Right lobe of liver (tissue), 6 donors: ENCODE measurements around the gene SINHCAF. TPM values are rescaled to one million over a fixed set of nuclear protein-coding genes. Genes with fewer than 3 reads are reported as not detected.

ENCODE experiments used
- ATAC-seq, 4 donors: fragments of 200-7000 bp; cut with Tn5 transposase; one replicate each; pipeline ENCODE4 v1.9.1; 2020; ENCODE audit warnings: mild to moderate bottlenecking in 4 of 4, moderate library complexity in 4 of 4
- DNase-seq, 3 donors: peaks; one replicate each; pipeline ENCODE4 v3.0.0-alpha.2; 2020
- H3K27ac ChIP-seq, 3 donors: fragments of 200-600 bp; one replicate each; pipeline ENCODE4 v1.8.0; 2022
- H3K27me3 ChIP-seq, 2 donors: fragments of 200-600 bp; one replicate each; pipeline ENCODE4 v1.8.0; 2022
- H3K36me3 ChIP-seq, 4 donors: fragments of 200-600 bp; sonication (generic) in 1 of 4; one replicate each; pipeline versions ENCODE4 v1.5.1 to v1.8.0; 2017 to 2022; ENCODE audit warnings: control low read depth in 1 of 4
- H3K4me1 ChIP-seq, 4 donors: fragments of 200-600 bp; sonication (generic) in 1 of 4; one replicate each; pipeline versions ENCODE4 v1.5.1 to v1.8.0; 2017 to 2022; ENCODE audit warnings: control low read depth in 1 of 4
- H3K4me3 ChIP-seq, 3 donors: fragments of 200-600 bp; one replicate each; pipeline ENCODE4 v1.8.0; 2022
- H3K9me3 ChIP-seq, 4 donors: fragments of 200-600 bp; sonication (generic) in 1 of 4; one replicate each; pipeline versions ENCODE4 v1.5.1 to v1.8.0; 2017 to 2022; ENCODE audit warnings: control low read depth in 1 of 4
- POLR2A ChIP-seq: fragments of 450-650 bp; IDR thresholded peaks from one replicate; pipeline ENCODE4 v1.6.1; 2017; ENCODE audit warnings: antibody characterized with exemption, mild to moderate bottlenecking
- WGBS: methylation state at CpG from one replicate; pipeline ENCODE4 v1.1.6; 2018; ENCODE audit warnings: low coverage, low lambda C conversion rate; ENCODE audit not compliant: insufficient coverage; ENCODE audit errors: missing lambda C conversion rate; 5-methylcytosine and 5-hydroxymethylcytosine counted together
- intact Hi-C, 2 donors: fragments of 100-400 bp; cut with DNase I; formaldehyde crosslinking; loops; one replicate each; pipeline versions ENCODE4 v1.11.2 to v1.14.1; 2022
- total RNA-seq, 6 experiments: library from RNA; depleted of rRNA in 2 of 6; stranded (reverse); fragments of >200 nt in 2 of 6; fragmentation: NEBNext Ultra II Directional in 3 of 6; extraction: Animal tissue kit (Norgen Biotek cat#: 25700) in 3 of 6; gene quantifications; one replicate each; pipeline versions ENCODE4 v1.1.0 to v1.2.4, GENCODE V29; 2016 to 2023
- TF ChIP-seq, protein P1 (sequence below), 4 donors: fragments of 200-600 bp in 3 of 4; fragments of 450-650 bp in 1 of 4; IDR thresholded peaks; one replicate each; pipeline versions ENCODE4 v1.5.1 to v1.8.0; 2016 to 2022; ENCODE audit warnings: antibody characterized with exemption in 4 of 4, mild to moderate bottlenecking in 2 of 4
- donor health status: DM: no; HTN: yes; CAD: no.
- donor health status: DM: no; HTN: no; CAD: no.
- donor health status: DM: no; HTN: no; CAD: no.
- donor health status: DM: no; HTN: yes; CAD: no.
- donor health status: DM: no; HTN: yes; CAD: no.

The SINHCAF gene
- total RNA-seq, 6 experiments from 2014 or later = 1.6 to 21.9 (median 8.2) TPM

DNA sequence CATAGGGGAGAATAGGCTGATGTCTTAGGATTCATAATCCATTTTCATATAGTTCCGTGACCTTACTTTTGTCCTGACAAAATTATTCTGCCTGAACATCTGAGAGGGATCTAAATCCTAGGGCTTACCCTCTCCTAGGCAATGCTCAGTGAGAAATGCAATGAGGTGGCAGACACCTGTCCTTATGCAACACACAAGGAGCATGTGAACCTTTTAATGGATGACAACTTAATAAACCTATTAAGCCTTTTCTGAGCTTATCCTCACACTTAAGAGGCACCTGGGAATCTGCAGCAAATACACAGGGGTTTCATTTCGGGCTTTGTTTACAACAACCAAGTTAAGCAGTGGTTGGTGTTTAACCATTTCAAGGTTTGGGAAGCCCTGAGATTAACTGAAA lies 24.6 kb downstream of the SINHCAF start:
- H3K4me1 ChIP-seq = no peaks in the 10 kb centered on the region

DNA sequence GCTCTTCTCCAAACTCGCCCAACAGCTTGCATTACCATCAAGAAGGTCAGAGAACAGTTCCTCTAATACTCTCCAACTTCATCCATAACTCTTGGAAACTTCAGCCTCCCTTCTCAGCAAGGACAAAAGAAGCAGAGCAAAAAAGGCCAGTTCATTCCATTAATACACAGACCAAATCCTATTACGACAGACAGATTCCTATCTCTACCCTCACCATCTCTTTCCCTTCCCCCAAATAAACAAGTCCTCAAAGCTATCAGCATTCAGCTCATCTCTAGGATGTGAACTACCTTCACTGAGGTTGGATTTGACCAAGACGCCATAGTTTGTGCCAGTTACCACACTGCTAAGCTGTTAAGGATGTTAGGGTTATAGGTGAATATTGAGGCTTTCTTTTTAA lies 25.2 kb downstream of the SINHCAF start:
- no peak overlapping the region for H3K4me3 ChIP-seq
- TF ChIP-seq, protein P1, sequence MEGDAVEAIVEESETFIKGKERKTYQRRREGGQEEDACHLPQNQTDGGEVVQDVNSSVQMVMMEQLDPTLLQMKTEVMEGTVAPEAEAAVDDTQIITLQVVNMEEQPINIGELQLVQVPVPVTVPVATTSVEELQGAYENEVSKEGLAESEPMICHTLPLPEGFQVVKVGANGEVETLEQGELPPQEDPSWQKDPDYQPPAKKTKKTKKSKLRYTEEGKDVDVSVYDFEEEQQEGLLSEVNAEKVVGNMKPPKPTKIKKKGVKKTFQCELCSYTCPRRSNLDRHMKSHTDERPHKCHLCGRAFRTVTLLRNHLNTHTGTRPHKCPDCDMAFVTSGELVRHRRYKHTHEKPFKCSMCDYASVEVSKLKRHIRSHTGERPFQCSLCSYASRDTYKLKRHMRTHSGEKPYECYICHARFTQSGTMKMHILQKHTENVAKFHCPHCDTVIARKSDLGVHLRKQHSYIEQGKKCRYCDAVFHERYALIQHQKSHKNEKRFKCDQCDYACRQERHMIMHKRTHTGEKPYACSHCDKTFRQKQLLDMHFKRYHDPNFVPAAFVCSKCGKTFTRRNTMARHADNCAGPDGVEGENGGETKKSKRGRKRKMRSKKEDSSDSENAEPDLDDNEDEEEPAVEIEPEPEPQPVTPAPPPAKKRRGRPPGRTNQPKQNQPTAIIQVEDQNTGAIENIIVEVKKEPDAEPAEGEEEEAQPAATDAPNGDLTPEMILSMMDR (IDR thresholded peaks at IDR 0.05) = no peak
- TF ChIP-seq POLR2A = no peak
- DNase-seq (no peak), ATAC-seq (no peak)
- H3K27me3 ChIP-seq = no peaks in the 10 kb centered on the region
- WGBS = 89% methylated on average over 3 of the region's 3 CpGs
- H3K36me3 ChIP-seq = peaks cover 0 to 2% (median 0%) of the 10 kb centered on the region in 4 donors
- no peak overlapping the region for H3K27ac ChIP-seq
- intact Hi-C loops = no loop called here
- no peaks in the 10 kb centered on the region for H3K9me3 ChIP-seq
- H3K4me1 ChIP-seq = no peaks in the 10 kb centered on the region

More for the DNA sequence above, 24.6 kb downstream of the SINHCAF start:
- H3K36me3 ChIP-seq = peaks cover 0 to 2% (median 0%) of the 10 kb centered on the region in 4 donors
- H3K4me3 ChIP-seq = no peak overlapping the region
- no peak overlapping the region for H3K27ac ChIP-seq
- WGBS = 91% methylated on average over 2 of the region's 2 CpGs
- intact Hi-C loops = no loop called here
- no peaks in the 10 kb centered on the region for H3K27me3 ChIP-seq
- DNase-seq (no peak), ATAC-seq (no peak)
- no peaks in the 10 kb centered on the region for H3K9me3 ChIP-seq
- no peak for TF ChIP-seq POLR2A
- TF ChIP-seq, protein P1 (IDR thresholded peaks at IDR 0.05) = no peak

DNA sequence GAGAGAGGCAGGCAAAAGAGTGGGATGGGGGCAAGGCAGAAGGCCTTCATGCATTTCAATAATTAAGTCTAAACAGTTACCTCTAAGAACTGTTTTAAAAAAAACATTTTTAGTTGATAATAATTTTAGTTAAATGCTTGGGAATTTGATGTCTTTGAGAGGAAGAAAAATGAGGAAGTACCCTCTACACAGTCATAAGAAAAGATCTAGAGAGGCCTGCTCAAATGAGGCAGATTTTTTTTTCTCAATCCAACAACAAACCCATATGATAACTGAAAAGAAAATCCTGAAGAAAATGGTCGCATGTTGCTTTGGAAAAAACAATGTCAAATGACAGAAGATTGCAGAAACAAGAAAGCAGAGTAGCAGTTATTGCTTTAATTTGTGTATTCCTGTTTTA lies 25.6 kb downstream of the SINHCAF start:
- H3K4me3 ChIP-seq = no peak overlapping the region
- no peaks in the 10 kb centered on the region for H3K4me1 ChIP-seq
- ATAC-seq (no peak), DNase-seq (no peak)
- H3K27ac ChIP-seq = no peak overlapping the region
- WGBS = 79% methylated on average over 1 of the region's 1 CpG
- H3K9me3 ChIP-seq = no peaks in the 10 kb centered on the region
- TF ChIP-seq, protein P1 (IDR thresholded peaks at IDR 0.05) = no peak
- TF ChIP-seq POLR2A = no peak
- peaks cover 0 to 2% (median 0%) of the 10 kb centered on the region in 4 donors for H3K36me3 ChIP-seq
- intact Hi-C loops = no loop called here
- no peaks in the 10 kb centered on the region for H3K27me3 ChIP-seq

DNA sequence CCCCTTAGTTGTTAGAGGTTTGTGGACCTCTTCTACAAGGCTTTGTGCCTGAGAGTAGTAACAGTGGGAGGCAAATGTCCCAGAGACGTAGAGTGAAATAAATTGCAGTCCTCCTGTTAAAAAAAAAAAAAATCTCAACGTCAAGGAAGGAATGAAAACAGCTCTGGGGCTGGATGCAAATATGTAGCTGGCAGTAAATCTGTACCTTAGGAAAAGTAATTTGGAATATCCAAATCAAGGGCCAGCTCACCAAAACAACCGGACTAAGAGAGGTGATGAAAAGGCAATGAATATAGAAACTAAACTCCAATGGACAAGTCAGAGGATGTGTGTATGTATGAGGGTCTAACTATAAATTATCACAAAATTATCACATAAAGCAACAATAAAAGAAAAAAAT lies 27.0 kb downstream of the SINHCAF start:
- ATAC-seq (no peak), DNase-seq (no peak)
- Histone ChIP-seq H3K4me1 (no peaks in the 10 kb centered on the region), H3K9me3 (no peaks in the 10 kb centered on the region), H3K27ac (no peak overlapping the region), H3K4me3 (no peak overlapping the region), H3K27me3 (no peaks in the 10 kb centered on the region), H3K36me3 (peaks cover 0 to 10% (median 1%) of the 10 kb centered on the region in 4 donors)
- TF ChIP-seq, protein P1 (IDR thresholded peaks at IDR 0.05) = no peak
- no peak for TF ChIP-seq POLR2A
- 79% methylated on average over 3 of the region's 3 CpGs for WGBS
- intact Hi-C loops = no loop called here

DNA sequence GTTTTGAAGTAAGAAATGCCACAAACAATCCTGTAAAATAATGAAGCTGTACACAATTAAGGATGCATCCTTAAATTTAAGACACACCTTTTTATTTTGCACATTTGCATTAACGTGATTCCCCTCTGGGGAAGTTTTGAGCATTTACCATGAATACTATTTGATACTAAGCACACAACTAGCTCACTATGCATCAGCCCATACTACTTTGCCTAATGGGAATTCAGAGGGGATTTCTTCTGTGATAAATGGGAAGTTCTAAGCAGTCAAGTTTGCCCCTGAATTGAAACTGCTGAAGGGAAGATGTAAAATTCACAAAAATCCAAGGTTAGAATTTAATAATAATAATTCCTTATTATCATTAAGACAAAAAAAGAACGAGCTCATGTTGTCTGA lies 27.4 kb downstream of the SINHCAF start:
- intact Hi-C loops = no loop called here
- DNase-seq (no peak), ATAC-seq (no peak)
- WGBS = 63% methylated on average over 2 of the region's 2 CpGs
- no peaks in the 10 kb centered on the region for H3K4me1 ChIP-seq
- no peak overlapping the region for H3K4me3 ChIP-seq
- no peak for TF ChIP-seq POLR2A
- TF ChIP-seq, protein P1 (IDR thresholded peaks at IDR 0.05) = no peak
- no peaks in the 10 kb centered on the region for H3K9me3 ChIP-seq
- H3K27me3 ChIP-seq = no peaks in the 10 kb centered on the region
- H3K27ac ChIP-seq = no peak overlapping the region
- peaks cover 0 to 10% (median 0%) of the 10 kb centered on the region in 4 donors for H3K36me3 ChIP-seq
